ENCODE measurements around the gene DCPS.

DCPS gene

GRCh38 chr11:126311401-126312291 is 7.8 kb downstream of the DCPS start:
- TF ChIP-seq EZH2phosphoT487 (conservative IDR thresholded peaks at IDR 0.05; ENCODE audit: low read length) (no peak), CTCF (IDR thresholded peaks at IDR 0.05; ENCODE audit: insufficient read depth, low read length, poor library complexity, severe bottlenecking) (no peak)
- Histone ChIP-seq H3K9ac (ENCODE audit: low read length) (no peak overlapping the region), H4K20me1 (ENCODE audit: low read depth, low read length) (no peaks in the 10 kb centered on the region), H3K27ac (ENCODE audit: low read depth, low read length) (no peak overlapping the region), H3K27me3 (ENCODE audit: low read length) (no peaks in the 10 kb centered on the region), H3K4me3 (ENCODE audit: insufficient read depth, low read length, poor library complexity, severe bottlenecking) (no peak overlapping the region), H3K79me2 (ENCODE audit: insufficient read depth, low read length) (no peaks in the 10 kb centered on the region), H3K36me3 (ENCODE audit: low read length) (no peaks in the 10 kb centered on the region), H2AFZ (ENCODE audit: low read depth, low read length, severe bottlenecking) (no peak overlapping the region), H3F3A (ENCODE audit: insufficient read depth) (no peaks in the 10 kb centered on the region), H3K9me3 (ENCODE audit: insufficient read depth, low read length) (no peaks in the 10 kb centered on the region), H3K4me2 (ENCODE audit: low read depth, low read length, poor library complexity, severe bottlenecking) (no peak overlapping the region), H3K9me2 (replicated peaks; ENCODE audit: insufficient read depth, low read length) (no peaks in the 10 kb centered on the region)

GRCh38 chr11:126312961-126313360 is 9.1 kb downstream of the DCPS start:
- no peak overlapping the region for H3K4me2 ChIP-seq (ENCODE audit: low read depth, low read length, poor library complexity, severe bottlenecking)
- H3K9me3 ChIP-seq (ENCODE audit: insufficient read depth, low read length), result no peaks in the 10 kb centered on the region
- H3K27me3 ChIP-seq (ENCODE audit: low read length), result no peaks in the 10 kb centered on the region
- H2AFZ ChIP-seq (ENCODE audit: low read depth, low read length, severe bottlenecking), result no peak overlapping the region
- no peaks in the 10 kb centered on the region for H3F3A ChIP-seq (ENCODE audit: insufficient read depth)
- H4K20me1 ChIP-seq (ENCODE audit: low read depth, low read length), result no peaks in the 10 kb centered on the region
- no peak overlapping the region for H3K27ac ChIP-seq (ENCODE audit: low read depth, low read length)
- no peaks in the 10 kb centered on the region for H3K9me2 ChIP-seq (replicated peaks; ENCODE audit: insufficient read depth, low read length)
- H3K9ac ChIP-seq (ENCODE audit: low read length), result no peak overlapping the region
- TF ChIP-seq EZH2phosphoT487 (conservative IDR thresholded peaks at IDR 0.05; ENCODE audit: low read length) (no peak), CTCF (IDR thresholded peaks at IDR 0.05; ENCODE audit: insufficient read depth, low read length, poor library complexity, severe bottlenecking) (no peak)
- no peaks in the 10 kb centered on the region for H3K79me2 ChIP-seq (ENCODE audit: insufficient read depth, low read length)
- no peak overlapping the region for H3K4me3 ChIP-seq (ENCODE audit: insufficient read depth, low read length, poor library complexity, severe bottlenecking)
- H3K36me3 ChIP-seq (ENCODE audit: low read length), result no peaks in the 10 kb centered on the region

- no peaks in the 10 kb centered on the region for H3K27me3 ChIP-seq (ENCODE audit: low read length)
- TF ChIP-seq CTCF (IDR thresholded peaks at IDR 0.05; ENCODE audit: insufficient read depth, low read length, poor library complexity, severe bottlenecking), result no peak
- TF ChIP-seq EZH2phosphoT487 (conservative IDR thresholded peaks at IDR 0.05; ENCODE audit: low read length), result no peak
- H3K9me2 ChIP-seq (replicated peaks; ENCODE audit: insufficient read depth, low read length), result no peaks in the 10 kb centered on the region
- H3F3A ChIP-seq (ENCODE audit: insufficient read depth), result no peaks in the 10 kb centered on the region
- no peaks in the 10 kb centered on the region for H3K36me3 ChIP-seq (ENCODE audit: low read length)
- H3K4me2 ChIP-seq (ENCODE audit: low read depth, low read length, poor library complexity, severe bottlenecking), result no peak overlapping the region
- no peaks in the 10 kb centered on the region for H3K9me3 ChIP-seq (ENCODE audit: insufficient read depth, low read length)
- no peaks in the 10 kb centered on the region for H3K79me2 ChIP-seq (ENCODE audit: insufficient read depth, low read length)
- H3K27ac ChIP-seq (ENCODE audit: low read depth, low read length), result no peak overlapping the region
- H3K9ac ChIP-seq (ENCODE audit: low read length), result no peak overlapping the region
- no peak overlapping the region for H2AFZ ChIP-seq (ENCODE audit: low read depth, low read length, severe bottlenecking)
- no peak overlapping the region for H3K4me3 ChIP-seq (ENCODE audit: insufficient read depth, low read length, poor library complexity, severe bottlenecking)
- H4K20me1 ChIP-seq (ENCODE audit: low read depth, low read length), result no peaks in the 10 kb centered on the region
Measured at GRCh38 chr11:126313826-126314225, 10.0 kb downstream of the DCPS start.

Data from SU-DHL-6 (cell line).